ENCODE results near the gene SPOP. TPM values are rescaled to one million over a fixed set of nuclear protein-coding genes. Genes with fewer than 3 reads are reported as not detected.

The SPOP gene
- total RNA-seq, 1 donor from 2014 or later: 87.3 TPM

- Histone ChIP-seq H3K27me3 (peaks cover 7% of the 10 kb centered on the region), H3K9me3 (no peaks in the 10 kb centered on the region), H3K36me3 (no peaks in the 10 kb centered on the region), H3K27ac (no peak overlapping the region), H3K4me3 (no peak overlapping the region), H3K4me1 (peaks cover 32% of the 10 kb centered on the region)
- no peak for ATAC-seq
- DNase-seq: peak; percentile 63
- intact Hi-C loops (cut with DNase I): loop anchor here (5.0 to 10.0 kb wide), 2 partner anchors 123 to 270 kb away; partner anchors contain the start of gene TAC4
- TF ChIP-seq CTCF (IDR thresholded peaks at IDR 0.05): no peak
These were observed 103.5 kb downstream of the SPOP start for GRCh38 chr17:49574323-49574781.

- H3K36me3 ChIP-seq: no peaks in the 10 kb centered on the region
- peaks cover 7% of the 10 kb centered on the region for H3K27me3 ChIP-seq
- no peak overlapping the region for H3K4me3 ChIP-seq
- H3K4me1 ChIP-seq: peaks cover 32% of the 10 kb centered on the region
- intact Hi-C loops (cut with DNase I): loop anchor here (5.0 to 10.0 kb wide), 2 partner anchors 124 to 271 kb away; partner anchors contain the start of gene TAC4
- ATAC-seq (no peak), DNase-seq (peak; percentile 59)
- H3K27ac ChIP-seq: no peak overlapping the region
- TF ChIP-seq CTCF (IDR thresholded peaks at IDR 0.05): no peak
- no peaks in the 10 kb centered on the region for H3K9me3 ChIP-seq
These were observed 104.2 kb downstream of the SPOP start for GRCh38 chr17:49573510-49574322.

- no peak overlapping the region for H3K27ac ChIP-seq
- no peaks in the 10 kb centered on the region for H3K9me3 ChIP-seq
- no peak overlapping the region for H3K4me3 ChIP-seq
- DNase-seq: peak; percentile 51
- ATAC-seq: no peak
- H3K27me3 ChIP-seq: peaks cover 7% of the 10 kb centered on the region
- no peak for TF ChIP-seq CTCF (IDR thresholded peaks at IDR 0.05)
- intact Hi-C loops (cut with DNase I): loop anchor here (5.0 to 10.0 kb wide), 2 partner anchors 124 to 272 kb away; partner anchors contain the start of gene TAC4
- no peaks in the 10 kb centered on the region for H3K36me3 ChIP-seq
- peaks cover 31% of the 10 kb centered on the region for H3K4me1 ChIP-seq
These were observed 105.0 kb downstream of the SPOP start for GRCh38 chr17:49572806-49573420.

- peaks cover 4% of the 10 kb centered on the region for H3K27me3 ChIP-seq
- intact Hi-C loops (cut with DNase I): loop anchor here (5.0 to 10.0 kb wide), 2 partner anchors 125 to 273 kb away; partner anchors contain the start of gene TAC4
- no peaks in the 10 kb centered on the region for H3K9me3 ChIP-seq
- H3K4me1 ChIP-seq: peaks cover 24% of the 10 kb centered on the region
- no peak for TF ChIP-seq CTCF (IDR thresholded peaks at IDR 0.05)
- H3K27ac ChIP-seq: no peak overlapping the region
- ATAC-seq (no peak), DNase-seq (peak; percentile 43)
- no peaks in the 10 kb centered on the region for H3K36me3 ChIP-seq
- no peak overlapping the region for H3K4me3 ChIP-seq
These were observed 105.7 kb downstream of the SPOP start for GRCh38 chr17:49572226-49572625.

- TF ChIP-seq CTCF (IDR thresholded peaks at IDR 0.05): no peak
- Histone ChIP-seq H3K27me3 (peaks cover 4% of the 10 kb centered on the region), H3K27ac (no peak overlapping the region), H3K9me3 (no peaks in the 10 kb centered on the region), H3K36me3 (no peaks in the 10 kb centered on the region), H3K4me3 (no peak overlapping the region), H3K4me1 (peaks cover 24% of the 10 kb centered on the region)
- intact Hi-C loops (cut with DNase I): loop anchor here (5.0 to 10.0 kb wide), 2 partner anchors 126 to 273 kb away; partner anchors contain the start of gene TAC4
- DNase-seq: no peak
- ATAC-seq: no peak
These were observed 106.1 kb downstream of the SPOP start for GRCh38 chr17:49571764-49572163.
